ENCODE data around the gene ADCY2. TPM values are rescaled to one million over a fixed set of nuclear protein-coding genes. Genes with fewer than 3 reads are reported as not detected.

Gene ADCY2
- total RNA-seq, 1 experiment from 2014 or later, result 17.3 TPM

DNA sequence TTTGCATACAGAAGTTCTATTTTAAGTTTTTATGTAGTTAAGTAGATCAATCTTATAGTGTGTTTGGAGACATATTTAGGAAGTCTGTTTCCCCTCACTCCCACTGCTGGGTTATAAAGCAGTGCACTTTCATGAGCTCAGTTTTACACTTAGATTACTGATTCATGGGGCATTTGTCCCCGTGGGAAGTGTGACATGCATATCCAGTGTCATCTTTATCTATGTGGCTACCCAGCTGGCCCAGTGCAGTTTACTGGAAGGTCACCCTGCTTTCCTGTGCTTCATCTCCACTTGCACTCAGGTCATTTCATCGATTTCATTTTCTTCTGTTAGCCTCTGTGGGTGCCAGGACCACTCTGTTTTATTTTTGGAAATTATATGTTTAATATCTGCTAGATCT, 49.1 kb downstream of the ADCY2 start:
- H3K4me3 ChIP-seq (ENCODE audit: insufficient read depth, low read depth, low read length), result no peak overlapping the region
- DNase-seq, result no peak

DNA sequence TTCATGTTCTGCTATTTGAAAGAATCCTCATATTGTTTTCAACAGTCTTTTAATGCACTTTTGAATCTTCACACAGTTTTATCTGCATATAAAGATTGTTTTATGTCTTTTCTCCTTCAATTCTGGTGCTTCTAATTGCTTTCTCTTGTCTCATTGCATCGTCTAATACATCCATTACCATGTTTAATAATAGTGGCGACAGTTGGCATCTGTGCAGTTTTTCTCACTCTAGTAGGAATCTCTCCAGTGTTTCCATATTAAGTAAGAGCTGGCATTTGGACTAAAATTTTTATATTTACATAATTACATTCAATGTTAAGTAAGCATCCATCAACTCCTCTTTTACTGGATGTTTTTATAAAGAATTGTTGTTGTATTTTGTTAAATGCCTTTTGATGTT, 49.9 kb downstream of the ADCY2 start:
- peaks cover 4% of the 10 kb centered on the region; the same call in 1 of the 2 replicates for H3K36me3 ChIP-seq (replicated peaks; ENCODE audit: control insufficient read depth, insufficient read depth, low read length)
- DNase-seq, result no peak
- H3K4me3 ChIP-seq (ENCODE audit: insufficient read depth, low read depth, low read length), result no peak overlapping the region
- H3K27me3 ChIP-seq (ENCODE audit: control insufficient read depth, insufficient read depth, low read length), result no peaks in the 10 kb centered on the region

More for the DNA sequence above, 49.1 kb downstream of the ADCY2 start:
- Histone ChIP-seq H3K27me3 (ENCODE audit: control insufficient read depth, insufficient read depth, low read length) (no peaks in the 10 kb centered on the region), H3K36me3 (replicated peaks; ENCODE audit: control insufficient read depth, insufficient read depth, low read length) (peaks cover 4% of the 10 kb centered on the region; the same call in 1 of the 2 replicates)

DNA sequence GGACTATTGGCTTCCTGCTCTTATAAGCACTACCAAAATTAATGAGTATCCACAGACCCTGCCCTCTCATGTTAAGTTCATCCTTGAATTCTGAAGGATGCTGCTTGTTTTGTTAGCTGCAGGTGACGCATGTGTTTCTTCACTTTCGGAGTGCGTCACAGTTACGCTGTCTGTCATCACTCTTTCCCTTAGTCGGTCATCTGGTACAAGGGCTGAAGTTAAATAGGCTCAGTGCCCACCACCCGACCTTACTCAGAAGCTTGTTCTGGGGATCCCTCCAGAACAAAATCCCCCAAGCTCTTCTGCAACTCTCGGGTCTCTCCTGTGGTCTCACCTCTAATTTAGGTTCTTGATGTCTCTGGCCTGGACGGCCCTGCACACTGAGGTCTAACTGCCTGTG, 51.0 kb downstream of the ADCY2 start:
- Histone ChIP-seq H3K27me3 (ENCODE audit: control insufficient read depth, insufficient read depth, low read length) (no peaks in the 10 kb centered on the region), H3K4me3 (ENCODE audit: insufficient read depth, low read depth, low read length) (no peak overlapping the region), H3K36me3 (replicated peaks; ENCODE audit: control insufficient read depth, insufficient read depth, low read length) (peaks cover 4% of the 10 kb centered on the region; the same call in 1 of the 2 replicates)
- DNase-seq, result no peak

DNA sequence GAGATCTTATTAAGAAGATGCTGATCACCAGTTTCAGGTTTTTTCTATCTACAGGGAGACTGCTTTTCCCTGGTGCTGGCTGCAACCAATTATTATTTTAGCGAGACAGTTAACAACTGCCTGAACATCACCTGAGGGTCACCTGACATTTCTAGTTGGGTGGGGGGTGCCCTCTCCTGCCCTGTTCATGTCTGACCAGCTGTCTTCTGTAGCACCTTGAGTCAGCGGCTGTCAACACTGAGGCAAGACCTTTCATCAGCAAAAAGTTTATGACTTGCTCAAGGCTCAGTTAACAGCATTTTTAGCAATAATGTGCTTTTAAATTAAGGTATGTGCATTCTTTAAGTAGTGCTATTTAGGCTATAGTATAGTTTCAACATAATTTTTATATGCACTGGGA, 58.0 kb downstream of the ADCY2 start:
- Histone ChIP-seq H3K27me3 (ENCODE audit: control insufficient read depth, insufficient read depth, low read length) (no peaks in the 10 kb centered on the region), H3K4me3 (ENCODE audit: insufficient read depth, low read depth, low read length) (no peak overlapping the region), H3K36me3 (replicated peaks; ENCODE audit: control insufficient read depth, insufficient read depth, low read length) (no peaks in the 10 kb centered on the region)
- DNase-seq, result no peak

DNA sequence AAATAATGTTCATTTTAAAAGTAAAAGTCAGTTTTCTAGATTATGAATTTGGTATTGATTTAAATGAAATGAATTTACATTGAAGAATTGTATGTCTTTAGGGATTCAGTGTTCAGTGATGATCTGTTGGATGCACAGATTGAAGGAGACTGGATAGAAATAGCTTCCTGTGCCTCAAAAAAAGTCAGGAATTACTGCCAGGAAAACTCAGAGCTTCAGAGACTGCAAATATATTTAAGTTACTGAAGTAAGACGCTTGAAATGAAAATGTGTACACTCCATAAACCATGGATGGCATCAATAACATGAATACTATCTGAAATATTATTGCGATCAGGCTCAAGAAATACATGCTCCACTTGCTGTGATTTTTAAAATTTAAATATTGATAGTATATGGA, 60.3 kb downstream of the ADCY2 start:
- H3K4me3 ChIP-seq (ENCODE audit: insufficient read depth, low read depth, low read length), result no peak overlapping the region

DNA sequence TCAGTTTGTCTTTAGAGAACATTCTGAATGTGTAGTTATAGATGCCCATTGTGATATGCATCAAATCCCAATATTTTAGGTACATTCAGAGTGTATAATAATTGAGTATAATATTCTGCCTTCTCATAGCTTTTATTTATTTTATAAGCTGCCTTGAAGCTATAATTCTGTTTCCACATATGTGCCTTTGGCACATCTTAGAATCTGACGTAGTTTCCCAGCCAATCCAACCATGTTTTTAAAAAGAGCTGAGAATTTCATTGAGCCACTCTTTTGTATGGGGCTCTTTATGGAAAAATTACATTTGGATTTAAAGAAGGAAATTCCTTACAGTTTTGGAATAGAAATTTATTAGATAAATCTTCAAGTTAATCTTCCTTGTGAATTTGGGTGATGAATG, 65.4 kb downstream of the ADCY2 start:
- Histone ChIP-seq H3K4me3 (ENCODE audit: insufficient read depth, low read depth, low read length) (no peak overlapping the region), H3K27me3 (ENCODE audit: control insufficient read depth, insufficient read depth, low read length) (no peaks in the 10 kb centered on the region), H3K36me3 (replicated peaks; ENCODE audit: control insufficient read depth, insufficient read depth, low read length) (no peaks in the 10 kb centered on the region)
- DNase-seq, result no peak

More for the DNA sequence above, 60.3 kb downstream of the ADCY2 start:
- Histone ChIP-seq H3K27me3 (ENCODE audit: control insufficient read depth, insufficient read depth, low read length) (no peaks in the 10 kb centered on the region), H3K36me3 (replicated peaks; ENCODE audit: control insufficient read depth, insufficient read depth, low read length) (no peaks in the 10 kb centered on the region)
- no peak for DNase-seq

DNA sequence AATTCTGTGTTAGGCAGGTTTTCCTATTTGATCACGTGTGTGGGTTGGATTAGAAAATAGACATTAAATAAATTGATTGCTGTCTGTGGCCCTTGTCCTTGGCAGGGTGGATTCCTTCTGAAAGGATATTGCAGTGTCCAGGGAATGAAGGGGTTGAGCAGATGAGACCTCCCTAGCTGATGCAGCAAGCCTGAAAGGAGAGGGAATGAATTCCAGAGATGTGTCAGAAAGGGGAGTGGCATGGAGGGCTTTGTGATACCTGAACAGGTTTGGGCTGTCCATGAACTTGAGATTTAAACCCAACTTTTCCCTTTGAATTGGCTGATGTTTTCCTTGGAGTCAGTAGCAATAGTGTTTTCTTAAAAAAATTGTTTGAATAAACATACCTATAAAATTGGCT, 66.8 kb downstream of the ADCY2 start:
- Histone ChIP-seq H3K4me3 (ENCODE audit: insufficient read depth, low read depth, low read length) (no peak overlapping the region), H3K36me3 (replicated peaks; ENCODE audit: control insufficient read depth, insufficient read depth, low read length) (no peaks in the 10 kb centered on the region), H3K27me3 (ENCODE audit: control insufficient read depth, insufficient read depth, low read length) (no peaks in the 10 kb centered on the region)
- DNase-seq, result no peak

DNA sequence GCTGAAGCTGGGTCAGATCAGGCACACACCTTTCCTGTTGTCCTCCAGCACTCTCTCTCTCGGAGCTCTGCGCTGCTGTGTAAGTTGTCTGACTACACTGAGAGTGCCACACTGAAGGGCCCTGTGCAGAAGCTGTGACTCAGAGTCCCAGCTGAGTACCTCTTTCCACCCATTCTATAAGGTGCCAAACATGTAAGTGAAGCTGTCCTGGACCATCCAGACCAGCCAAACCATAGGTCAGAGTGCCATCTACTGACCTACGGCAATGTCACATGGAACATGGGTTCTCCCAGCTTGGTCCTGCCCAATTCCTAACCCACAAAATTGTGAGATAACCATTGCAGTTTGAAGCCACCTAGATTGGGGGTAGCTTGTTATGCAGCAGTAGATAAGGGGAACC, 68.2 kb downstream of the ADCY2 start:
- DNase-seq, result no peak

DNA sequence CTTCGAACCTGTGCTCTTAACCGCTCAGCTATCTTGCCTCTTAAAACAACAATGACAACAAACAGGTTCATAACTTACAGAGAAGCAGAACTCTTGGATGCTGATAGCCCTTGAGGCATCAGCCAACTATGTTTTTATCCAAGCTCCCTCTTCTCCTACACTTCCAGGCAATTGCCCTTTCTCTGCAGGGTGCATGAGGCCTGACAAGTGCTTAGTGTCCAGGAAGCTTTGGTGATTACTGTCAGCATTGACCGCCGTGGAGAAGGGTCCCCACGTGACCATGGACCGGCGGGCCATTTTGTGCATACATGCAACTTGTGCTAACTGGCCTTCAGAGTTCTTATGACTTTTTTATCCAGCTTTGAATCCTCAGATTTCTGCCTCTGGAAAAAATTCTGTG, 71.2 kb downstream of the ADCY2 start:
- H3K36me3 ChIP-seq (replicated peaks; ENCODE audit: control insufficient read depth, insufficient read depth, low read length), result no peaks in the 10 kb centered on the region
- no peak for DNase-seq
- no peaks in the 10 kb centered on the region for H3K27me3 ChIP-seq (ENCODE audit: control insufficient read depth, insufficient read depth, low read length)
- no peak overlapping the region for H3K4me3 ChIP-seq (ENCODE audit: insufficient read depth, low read depth, low read length)

More for the DNA sequence above, 68.2 kb downstream of the ADCY2 start:
- H3K4me3 ChIP-seq (ENCODE audit: insufficient read depth, low read depth, low read length), result no peak overlapping the region
- no peaks in the 10 kb centered on the region for H3K27me3 ChIP-seq (ENCODE audit: control insufficient read depth, insufficient read depth, low read length)
- H3K36me3 ChIP-seq (replicated peaks; ENCODE audit: control insufficient read depth, insufficient read depth, low read length), result no peaks in the 10 kb centered on the region

DNA sequence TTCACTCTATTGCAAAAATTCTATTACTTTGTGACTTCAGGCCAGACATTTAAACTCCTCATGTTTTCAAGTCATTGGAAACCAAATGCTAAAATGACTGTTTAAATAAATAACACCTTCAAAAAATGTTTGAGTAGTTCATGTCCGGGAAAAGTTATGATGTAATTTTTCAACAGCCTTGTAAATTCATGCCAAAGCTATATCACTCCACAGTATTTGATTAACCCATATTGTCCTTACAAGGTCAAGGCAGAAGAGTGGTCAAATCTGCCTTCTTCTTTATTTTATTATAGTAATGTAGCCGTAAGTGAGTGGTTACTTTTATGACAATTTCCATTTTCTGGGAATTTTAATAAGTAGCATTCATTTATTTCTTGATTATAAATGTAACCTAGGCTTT, 72.8 kb downstream of the ADCY2 start:
- Histone ChIP-seq H3K27me3 (ENCODE audit: control insufficient read depth, insufficient read depth, low read length) (no peaks in the 10 kb centered on the region), H3K36me3 (replicated peaks; ENCODE audit: control insufficient read depth, insufficient read depth, low read length) (no peaks in the 10 kb centered on the region), H3K4me3 (ENCODE audit: insufficient read depth, low read depth, low read length) (no peak overlapping the region)
- DNase-seq, result no peak

DNA sequence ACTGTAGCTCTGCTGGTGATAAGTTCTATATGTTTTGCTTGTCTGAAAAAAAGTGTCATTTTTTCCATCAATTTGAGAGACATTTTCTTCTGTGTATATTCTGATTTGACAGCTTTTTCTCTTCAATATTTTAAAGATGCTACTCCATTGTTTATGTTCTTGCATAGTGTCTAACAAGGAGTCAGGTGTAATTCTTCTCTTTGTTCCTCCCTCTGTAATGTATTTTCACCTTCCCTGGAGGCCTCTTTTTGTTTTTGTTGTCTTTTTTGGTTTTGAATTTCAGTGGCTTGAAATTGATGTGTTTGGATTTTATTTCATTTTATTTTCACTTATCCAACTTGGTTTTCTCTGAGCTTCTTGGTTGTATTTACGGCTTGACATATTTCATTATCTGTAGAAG, 75.8 kb downstream of the ADCY2 start:
- H3K27me3 ChIP-seq (ENCODE audit: control insufficient read depth, insufficient read depth, low read length), result no peaks in the 10 kb centered on the region
- no peak for DNase-seq
- no peaks in the 10 kb centered on the region for H3K36me3 ChIP-seq (replicated peaks; ENCODE audit: control insufficient read depth, insufficient read depth, low read length)
- H3K4me3 ChIP-seq (ENCODE audit: insufficient read depth, low read depth, low read length), result no peak overlapping the region

DNA sequence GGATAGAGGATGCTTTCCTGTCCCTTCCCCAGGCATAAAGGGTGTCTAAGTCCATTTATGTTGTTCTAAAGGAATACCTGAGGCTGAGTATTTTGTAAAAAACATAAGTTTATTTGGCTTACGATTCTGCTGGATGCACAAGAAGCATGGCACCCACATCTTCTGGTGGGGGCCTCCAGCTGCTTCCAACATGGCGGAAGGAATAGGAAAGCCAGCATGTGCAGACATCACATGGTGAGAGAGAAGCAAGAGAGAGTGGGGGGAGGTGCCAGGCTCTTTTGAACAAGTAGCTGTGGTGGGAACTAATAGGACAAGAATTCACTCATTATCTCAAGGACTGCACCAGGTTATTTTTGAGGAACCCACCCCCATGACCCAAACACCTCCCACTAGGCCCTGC, 77.2 kb downstream of the ADCY2 start:
- DNase-seq, result no peak
- Histone ChIP-seq H3K36me3 (replicated peaks; ENCODE audit: control insufficient read depth, insufficient read depth, low read length) (no peaks in the 10 kb centered on the region), H3K4me3 (ENCODE audit: insufficient read depth, low read depth, low read length) (no peak overlapping the region), H3K27me3 (ENCODE audit: control insufficient read depth, insufficient read depth, low read length) (no peaks in the 10 kb centered on the region)

DNA sequence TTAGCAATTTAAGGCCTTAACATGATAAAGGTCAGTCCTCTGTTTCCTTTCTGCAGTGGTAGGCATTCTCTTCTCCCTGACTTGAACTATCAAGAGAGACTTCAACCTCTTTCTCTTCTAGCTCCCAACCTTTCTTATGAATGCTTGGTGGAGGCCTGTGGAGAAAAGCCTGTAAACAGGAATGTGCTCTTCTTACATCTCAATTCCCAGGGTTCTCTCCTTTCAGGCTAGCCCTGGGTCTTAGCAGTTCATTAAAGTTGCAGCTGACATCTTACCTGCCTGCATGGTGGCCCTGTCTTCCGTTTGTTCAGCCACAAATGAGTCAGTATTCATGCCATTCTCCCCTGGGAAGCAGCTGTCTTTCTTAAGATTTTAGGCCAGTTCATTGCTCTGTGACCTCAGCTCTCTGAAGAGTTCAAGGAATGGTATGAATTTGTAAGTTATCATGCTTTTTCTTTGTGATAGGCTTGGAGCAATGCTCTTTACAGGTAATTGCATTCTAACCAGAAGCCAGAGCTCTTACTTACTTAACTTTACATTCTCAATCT, 77.8 kb downstream of the ADCY2 start:
- DNase-seq, result peak; percentile 57
- Histone ChIP-seq H3K4me3 (ENCODE audit: insufficient read depth, low read depth, low read length) (no peak overlapping the region), H3K27me3 (ENCODE audit: control insufficient read depth, insufficient read depth, low read length) (no peaks in the 10 kb centered on the region), H3K36me3 (replicated peaks; ENCODE audit: control insufficient read depth, insufficient read depth, low read length) (no peaks in the 10 kb centered on the region)

DNA sequence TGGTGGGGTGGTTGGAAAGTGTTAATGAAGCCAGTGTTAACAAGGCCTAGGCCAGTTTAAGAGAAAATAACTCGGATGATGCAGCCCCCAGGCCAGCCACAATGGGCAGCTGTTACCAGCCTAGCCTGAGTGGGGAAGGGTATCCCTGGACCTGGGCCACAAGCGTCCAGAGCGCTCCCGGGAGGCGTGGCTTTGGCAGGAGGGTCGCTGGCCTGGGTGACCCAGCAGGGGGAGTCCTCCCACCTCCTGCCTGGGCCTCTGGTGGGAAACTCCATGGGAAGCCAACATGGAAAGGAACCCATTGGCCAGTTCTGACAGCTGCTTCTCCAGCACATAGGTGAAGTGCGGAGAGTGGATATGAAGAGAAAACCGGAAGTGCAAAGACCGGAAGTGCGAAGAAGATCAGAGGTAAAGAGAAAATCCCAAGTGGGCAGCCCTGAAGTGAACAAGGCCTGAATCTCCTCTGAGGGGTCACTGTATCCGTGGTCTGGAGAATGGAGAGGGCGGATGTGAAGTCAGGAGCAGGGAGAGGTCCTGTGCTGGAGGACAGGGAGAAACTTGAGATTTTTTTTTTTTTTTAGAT, 79.0 kb downstream of the ADCY2 start:
- no peaks in the 10 kb centered on the region for H3K27me3 ChIP-seq (ENCODE audit: control insufficient read depth, insufficient read depth, low read length)
- no peaks in the 10 kb centered on the region for H3K36me3 ChIP-seq (replicated peaks; ENCODE audit: control insufficient read depth, insufficient read depth, low read length)
- DNase-seq, result no peak
- no peak overlapping the region for H3K4me3 ChIP-seq (ENCODE audit: insufficient read depth, low read depth, low read length)

DNA sequence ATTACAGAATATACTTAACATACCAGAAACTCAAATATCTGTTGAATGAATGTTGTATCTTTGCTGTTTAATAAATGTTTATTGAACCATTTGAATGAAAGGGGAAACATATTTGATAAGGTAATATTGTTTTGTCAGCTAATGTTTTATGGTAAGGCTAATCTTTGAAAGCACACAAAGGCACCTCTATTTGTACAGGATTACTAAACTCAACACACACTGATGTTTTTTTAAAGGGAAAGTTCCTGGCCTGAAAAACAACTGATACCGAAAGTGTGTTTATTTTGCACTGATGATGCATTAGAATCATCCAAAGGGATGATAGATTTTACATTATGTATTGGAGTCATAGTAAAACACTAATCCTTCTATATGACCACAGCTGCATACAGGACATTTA, 82.5 kb downstream of the ADCY2 start:
- H3K4me3 ChIP-seq (ENCODE audit: insufficient read depth, low read depth, low read length), result no peak overlapping the region
- H3K36me3 ChIP-seq (replicated peaks; ENCODE audit: control insufficient read depth, insufficient read depth, low read length), result no peaks in the 10 kb centered on the region
- no peaks in the 10 kb centered on the region for H3K27me3 ChIP-seq (ENCODE audit: control insufficient read depth, insufficient read depth, low read length)
- DNase-seq, result no peak

DNA sequence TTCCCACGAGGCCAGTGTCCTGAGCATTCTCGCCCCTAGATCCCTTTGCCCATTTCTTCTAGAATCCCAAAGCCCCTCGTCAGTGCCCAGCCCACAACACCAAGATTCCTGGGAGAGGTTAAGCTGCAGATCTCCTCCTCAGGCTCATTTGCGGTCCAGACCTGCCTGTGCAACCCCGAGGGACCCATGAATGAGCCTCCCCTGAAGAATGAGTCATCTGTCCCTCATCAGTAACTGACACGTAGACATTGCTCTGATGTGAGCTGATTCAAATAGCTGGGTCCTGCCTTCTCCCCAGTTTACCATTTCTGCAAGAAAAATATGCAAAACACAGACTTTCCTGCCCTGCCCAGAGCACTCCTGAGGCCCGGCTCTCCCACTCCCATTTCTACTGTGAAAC, 92.8 kb downstream of the ADCY2 start:
- Histone ChIP-seq H3K27me3 (ENCODE audit: control insufficient read depth, insufficient read depth, low read length) (no peaks in the 10 kb centered on the region), H3K36me3 (replicated peaks; ENCODE audit: control insufficient read depth, insufficient read depth, low read length) (peaks cover 2% of the 10 kb centered on the region), H3K4me3 (ENCODE audit: insufficient read depth, low read depth, low read length) (no peak overlapping the region)
- DNase-seq, result no peak
